ENCODE data around the gene SYT13.

Gene SYT13

DNA sequence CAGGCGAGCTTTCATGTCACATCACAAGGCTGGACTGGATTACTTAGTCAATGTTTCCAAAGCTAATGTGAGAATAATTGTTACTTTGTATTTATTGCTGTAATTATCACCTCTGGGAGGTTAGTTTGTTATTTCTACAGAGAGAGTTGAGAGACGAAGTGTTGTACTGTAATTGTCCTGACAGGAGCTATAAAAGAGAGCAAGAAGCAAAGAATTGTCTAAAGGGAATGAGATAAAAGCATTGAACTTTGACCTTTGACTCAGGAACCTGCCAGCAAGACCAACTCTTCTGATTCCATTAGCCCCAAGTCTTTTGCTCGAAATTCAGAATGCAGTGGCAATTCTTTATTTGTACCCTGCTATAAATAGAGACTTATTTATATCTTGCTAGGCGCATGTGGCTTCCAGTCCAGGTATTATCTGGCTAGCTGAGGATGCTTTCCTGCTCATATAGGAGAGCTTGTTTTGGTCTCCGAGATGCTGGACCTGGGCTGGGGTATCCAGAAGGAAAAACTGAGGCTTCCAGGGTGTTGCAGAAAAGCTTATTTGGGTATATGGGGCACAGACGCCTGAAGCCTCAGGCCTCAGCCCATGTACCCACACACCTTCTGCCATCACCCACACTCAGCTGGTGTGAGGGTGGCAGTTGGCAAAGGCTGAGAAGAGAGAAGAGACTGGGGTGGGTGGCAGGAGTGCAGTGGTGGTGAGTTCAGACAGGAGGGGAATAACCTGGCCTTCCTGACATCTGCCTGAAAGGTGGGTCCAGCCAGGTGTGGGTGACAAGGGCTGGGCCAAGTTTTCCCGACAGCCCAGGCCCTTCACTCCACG lies 40.7 kb downstream of the SYT13 start:
- TF ChIP-seq, protein P1, sequence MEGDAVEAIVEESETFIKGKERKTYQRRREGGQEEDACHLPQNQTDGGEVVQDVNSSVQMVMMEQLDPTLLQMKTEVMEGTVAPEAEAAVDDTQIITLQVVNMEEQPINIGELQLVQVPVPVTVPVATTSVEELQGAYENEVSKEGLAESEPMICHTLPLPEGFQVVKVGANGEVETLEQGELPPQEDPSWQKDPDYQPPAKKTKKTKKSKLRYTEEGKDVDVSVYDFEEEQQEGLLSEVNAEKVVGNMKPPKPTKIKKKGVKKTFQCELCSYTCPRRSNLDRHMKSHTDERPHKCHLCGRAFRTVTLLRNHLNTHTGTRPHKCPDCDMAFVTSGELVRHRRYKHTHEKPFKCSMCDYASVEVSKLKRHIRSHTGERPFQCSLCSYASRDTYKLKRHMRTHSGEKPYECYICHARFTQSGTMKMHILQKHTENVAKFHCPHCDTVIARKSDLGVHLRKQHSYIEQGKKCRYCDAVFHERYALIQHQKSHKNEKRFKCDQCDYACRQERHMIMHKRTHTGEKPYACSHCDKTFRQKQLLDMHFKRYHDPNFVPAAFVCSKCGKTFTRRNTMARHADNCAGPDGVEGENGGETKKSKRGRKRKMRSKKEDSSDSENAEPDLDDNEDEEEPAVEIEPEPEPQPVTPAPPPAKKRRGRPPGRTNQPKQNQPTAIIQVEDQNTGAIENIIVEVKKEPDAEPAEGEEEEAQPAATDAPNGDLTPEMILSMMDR (conservative IDR thresholded peaks at IDR 0.05; ENCODE audit: low read depth) = no peak
- H3K27ac ChIP-seq = no peak overlapping the region

DNA sequence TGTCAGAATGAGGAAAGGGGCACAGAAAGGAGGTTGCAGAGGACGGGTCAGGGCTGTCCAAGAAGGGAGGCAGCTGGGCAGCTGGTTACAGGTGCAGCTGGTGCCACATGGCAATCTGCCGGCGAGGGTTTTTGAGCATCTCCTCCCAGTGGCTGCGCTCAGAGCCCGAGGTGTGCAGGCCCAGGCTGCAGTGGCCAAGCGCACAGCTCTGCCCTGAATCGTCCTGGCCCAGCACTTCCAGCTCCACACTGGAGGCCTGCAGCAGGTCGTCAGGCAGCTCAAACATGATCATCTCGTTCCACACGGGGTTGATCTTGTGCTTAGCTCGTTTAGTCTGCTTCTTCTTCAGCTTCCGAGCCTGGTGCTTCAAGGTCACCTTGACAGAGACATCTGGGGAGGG lies 42.2 kb downstream of the SYT13 start:
- no peak for DNase-seq (ENCODE audit: low spot score)
- no peak overlapping the region for H3K27ac ChIP-seq
- TF ChIP-seq, protein P1 (conservative IDR thresholded peaks at IDR 0.05; ENCODE audit: low read depth) = no peak
- ChIA-PET CTCF (interaction anchor here (0.6 to 1.2 kb wide), 4 partner anchors 9 to 141 kb away, joined by 3 to 7 read pairs (median 4); no protein-coding TSS in a partner anchor), POLR2A (ENCODE audit: low non-redundant PET) (no interaction called here)

More for the DNA sequence above, 40.7 kb downstream of the SYT13 start:
- no peak for DNase-seq (ENCODE audit: low spot score)
- ChIA-PET POLR2A (ENCODE audit: low non-redundant PET) (no interaction called here), CTCF (interaction anchor here (0.6 to 1.5 kb wide), 3 partner anchors 12 to 249 kb away, joined by 3 to 5 read pairs (median 4); no protein-coding TSS in a partner anchor)

DNA sequence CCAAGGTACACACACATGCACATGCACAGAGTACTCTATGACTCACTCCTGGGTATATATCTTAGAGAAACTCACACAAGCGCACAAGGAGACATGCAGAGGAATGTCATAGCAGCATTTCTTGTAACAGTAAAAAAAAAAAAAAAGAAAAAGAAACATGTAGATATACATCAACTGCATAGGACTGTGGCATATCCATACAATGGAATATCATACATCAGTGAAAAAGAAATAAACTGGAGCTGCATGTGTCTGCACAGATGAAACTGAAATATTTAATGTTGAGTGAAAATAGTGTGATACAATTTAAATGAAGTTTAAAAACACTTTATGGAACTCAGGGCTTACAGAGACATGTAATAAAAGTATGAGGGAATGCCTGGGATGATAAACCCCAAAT lies 46.4 kb downstream of the SYT13 start:
- no peak overlapping the region for H3K27ac ChIP-seq

DNA sequence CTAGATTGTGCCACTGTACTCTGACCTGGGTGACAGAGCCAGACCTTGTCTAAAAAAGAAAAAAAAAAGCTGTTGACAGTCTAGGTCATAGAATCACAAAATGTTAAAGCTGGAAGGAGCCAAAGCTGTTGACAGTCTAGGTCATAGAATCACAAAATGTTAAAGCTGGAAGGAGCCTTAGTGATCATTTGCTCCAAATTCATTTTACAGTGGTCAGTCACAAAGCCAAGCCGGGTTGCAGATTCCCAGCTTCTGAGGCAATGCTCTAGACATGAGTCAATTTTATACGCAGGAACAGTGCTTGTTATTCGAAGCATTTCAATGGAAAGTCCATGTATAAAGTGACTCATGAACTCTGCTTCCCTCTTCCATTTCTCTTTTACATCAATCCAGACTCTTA lies 47.4 kb downstream of the SYT13 start:
- POLR2A ChIA-PET (ENCODE audit: low non-redundant PET) = no interaction called here

More for the DNA sequence above, 46.4 kb downstream of the SYT13 start:
- ChIA-PET POLR2A (ENCODE audit: low non-redundant PET) (no interaction called here), CTCF (no interaction called here)
- DNase-seq (ENCODE audit: low spot score) = no peak
- TF ChIP-seq, protein P1 (conservative IDR thresholded peaks at IDR 0.05; ENCODE audit: low read depth) = no peak

DNA sequence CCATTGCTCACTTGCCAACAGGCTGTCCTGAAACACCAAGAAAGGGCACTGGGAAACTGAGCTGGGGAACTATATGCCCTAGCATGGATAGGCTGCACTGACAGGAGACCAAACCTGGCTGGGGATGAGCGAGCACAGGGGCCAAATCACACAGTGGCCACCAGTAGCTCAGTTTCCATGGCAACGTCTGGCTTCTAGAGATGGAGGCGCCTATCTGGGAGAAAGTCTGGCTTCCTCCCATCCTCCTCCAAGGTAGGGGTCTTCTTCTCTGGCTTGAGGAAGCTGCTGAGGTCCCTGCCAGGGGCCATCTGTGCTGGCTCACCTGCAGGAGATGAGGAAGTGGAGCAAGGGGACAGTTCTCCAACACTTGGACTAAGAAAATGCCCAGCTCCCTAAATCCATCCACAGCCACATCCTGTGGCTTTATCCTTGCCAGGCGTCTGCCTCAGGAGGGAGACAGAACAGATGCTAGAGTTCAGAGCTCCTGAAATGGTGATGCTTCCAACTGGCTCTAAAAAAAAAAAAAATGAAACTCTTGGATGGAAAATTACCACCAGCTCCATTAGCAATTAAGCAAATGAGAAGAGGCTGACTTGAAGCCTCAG lies 48.3 kb downstream of the SYT13 start:
- ChIA-PET POLR2A (ENCODE audit: low non-redundant PET) (no interaction called here), CTCF (interaction anchor here (0.7 kb wide), 1 partner anchor 96 kb away, joined by 3 read pairs; no protein-coding TSS in a partner anchor)
- no peak for DNase-seq (ENCODE audit: low spot score)
- no peak overlapping the region for H3K27ac ChIP-seq
- TF ChIP-seq, protein P1 (conservative IDR thresholded peaks at IDR 0.05; ENCODE audit: low read depth) = no peak

More for the DNA sequence above, 47.4 kb downstream of the SYT13 start:
- CTCF ChIA-PET = no interaction called here
- no peak for DNase-seq (ENCODE audit: low spot score)
- TF ChIP-seq, protein P1 (conservative IDR thresholded peaks at IDR 0.05; ENCODE audit: low read depth) = no peak
- H3K27ac ChIP-seq = no peak overlapping the region

DNA sequence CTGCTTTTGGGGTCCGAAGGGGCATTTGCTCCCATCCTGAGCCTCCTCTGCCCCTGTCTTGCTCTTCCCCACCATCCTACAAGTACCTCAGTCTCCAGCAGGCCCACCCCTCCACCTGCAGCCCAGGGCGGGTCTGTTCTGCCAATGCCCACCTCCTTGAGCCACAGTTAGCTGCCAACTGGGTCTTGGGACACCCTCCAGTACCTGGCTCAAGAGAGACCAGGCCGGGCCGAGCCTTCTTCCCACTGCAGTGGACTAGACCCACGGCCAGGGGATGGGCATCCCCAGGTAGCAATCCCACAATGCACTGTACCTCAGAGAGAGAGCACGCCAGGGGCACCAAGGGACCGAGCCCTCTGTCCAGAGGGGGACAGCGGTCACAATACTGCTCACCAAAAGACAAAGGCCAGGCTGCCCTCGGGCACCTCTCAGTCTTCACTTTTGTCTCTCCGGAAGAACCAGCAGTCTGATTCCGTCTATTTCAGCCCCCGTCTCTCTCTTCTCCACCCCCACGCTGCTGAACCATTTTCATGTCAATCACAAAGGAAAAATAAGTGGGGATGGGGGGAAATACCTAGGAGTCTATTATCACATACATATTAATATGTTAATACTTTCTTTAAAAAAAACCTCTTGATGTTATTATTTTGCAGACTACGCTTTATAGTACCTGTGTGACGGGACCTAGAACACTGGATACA lies 51.7 kb downstream of the SYT13 start:
- ChIA-PET POLR2A (ENCODE audit: low non-redundant PET) (no interaction called here), CTCF (interaction anchor here (0.6 to 1.9 kb wide), 7 partner anchors 9 to 259 kb away, joined by 3 to 7 read pairs (median 3); no protein-coding TSS in a partner anchor)
- TF ChIP-seq, protein P1 (conservative IDR thresholded peaks at IDR 0.05; ENCODE audit: low read depth) = no peak
- no peak for DNase-seq (ENCODE audit: low spot score)
- no peak overlapping the region for H3K27ac ChIP-seq
